GM21723 (cell line): ENCODE results near the gene TGFA.

Source experiments
- ATAC-seq: cut with Tn5 transposase; IDR thresholded peaks from one replicate; pipeline ENCODE4 v1.9.1; 2021; ENCODE audit warnings: mild to moderate bottlenecking, moderate library complexity; ENCODE audit not compliant: unreplicated experiment

TGFA gene

DNA sequence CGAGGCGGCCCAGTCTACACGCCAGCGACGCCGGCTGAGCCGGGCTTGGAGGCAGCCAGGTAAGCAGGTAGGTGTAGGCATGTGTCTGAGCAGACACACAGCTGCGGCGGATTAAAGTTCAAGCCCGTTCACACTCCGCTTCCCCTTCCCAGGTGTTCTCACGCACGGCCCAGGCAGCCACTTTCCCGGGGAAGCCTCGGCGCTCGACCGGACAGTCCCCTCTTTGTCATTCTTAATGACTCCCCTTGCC, 367 bp downstream of the TGFA start:
- ATAC-seq: peak; percentile 20

DNA sequence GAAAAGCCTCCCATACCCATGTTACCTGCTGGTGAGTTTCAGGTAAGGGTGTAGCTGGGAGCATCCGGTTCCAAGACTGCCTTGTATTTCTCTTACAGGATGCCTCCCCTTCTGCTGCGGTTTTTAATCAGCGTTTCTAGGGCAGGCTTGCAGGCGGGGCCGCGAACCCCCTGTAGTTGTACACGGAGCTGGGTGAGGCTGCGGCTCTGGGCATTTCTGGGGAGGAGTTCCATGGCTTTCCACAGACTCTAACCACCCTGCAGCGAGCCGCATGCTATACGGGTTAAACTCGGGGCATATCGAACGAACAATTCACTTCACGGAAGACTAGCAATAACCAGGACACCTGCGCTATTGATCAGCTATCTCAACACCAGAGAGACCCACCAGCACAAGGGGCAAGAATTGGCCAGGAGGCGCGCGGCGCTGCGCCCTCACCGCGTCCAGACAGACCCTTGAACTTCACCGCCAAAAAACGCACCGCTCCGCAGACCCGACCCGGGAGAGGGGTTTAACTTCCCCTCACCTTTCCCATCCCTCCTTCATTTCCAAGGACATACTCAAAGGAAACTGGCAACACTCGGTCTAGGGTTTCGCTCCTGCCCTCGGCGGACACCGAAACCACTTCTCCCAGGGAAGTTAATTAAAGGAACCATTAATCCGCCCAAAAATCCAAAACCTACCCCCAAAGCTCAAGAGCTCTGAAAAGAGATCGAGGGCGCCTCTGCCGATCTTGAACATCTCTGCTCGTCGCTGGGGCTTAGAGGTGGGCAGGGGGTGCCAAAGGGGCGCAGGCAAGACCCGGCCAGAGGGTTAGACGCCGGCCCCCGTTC, 909 bp downstream of the TGFA start:
- ATAC-seq: no peak

DNA sequence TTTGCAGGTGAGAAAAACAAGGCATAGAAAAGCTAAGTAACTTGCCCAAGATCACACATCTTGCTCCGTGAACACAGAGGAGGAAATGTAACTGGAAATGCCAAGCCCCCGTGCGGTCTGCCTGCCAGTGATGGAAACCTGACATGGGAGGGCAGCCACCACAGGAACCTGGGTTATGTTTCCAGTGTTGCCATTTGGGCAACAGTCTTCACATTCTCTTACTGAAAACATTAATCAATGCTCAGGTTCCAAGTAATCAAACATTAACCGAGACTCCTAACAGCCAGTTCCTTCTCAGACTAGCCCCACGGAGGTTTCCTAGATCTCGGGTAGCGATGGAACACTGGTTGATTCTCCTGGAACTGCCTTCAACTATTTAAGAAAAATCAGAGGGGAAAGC, 2.5 kb downstream of the TGFA start:
- ATAC-seq: no peak

DNA sequence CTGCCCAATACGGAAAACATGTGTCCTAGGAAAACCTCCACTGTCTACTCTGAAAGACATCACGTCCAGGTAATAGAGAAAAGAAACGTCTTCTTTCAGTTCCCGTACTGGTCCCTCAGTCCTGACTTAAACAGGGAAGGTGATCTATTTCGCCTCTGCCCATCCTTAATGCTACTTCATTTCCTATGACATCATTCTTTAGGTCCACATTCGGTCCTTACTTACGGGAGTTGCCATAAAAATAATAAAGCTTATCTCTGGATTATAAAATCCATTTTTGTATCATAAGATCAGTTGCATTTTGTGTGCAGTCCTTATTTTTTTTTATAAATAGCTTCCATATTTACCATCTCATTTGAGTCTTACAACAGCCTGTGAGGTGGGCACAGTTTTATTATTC, 3.7 kb downstream of the TGFA start:
- ATAC-seq: no peak

DNA sequence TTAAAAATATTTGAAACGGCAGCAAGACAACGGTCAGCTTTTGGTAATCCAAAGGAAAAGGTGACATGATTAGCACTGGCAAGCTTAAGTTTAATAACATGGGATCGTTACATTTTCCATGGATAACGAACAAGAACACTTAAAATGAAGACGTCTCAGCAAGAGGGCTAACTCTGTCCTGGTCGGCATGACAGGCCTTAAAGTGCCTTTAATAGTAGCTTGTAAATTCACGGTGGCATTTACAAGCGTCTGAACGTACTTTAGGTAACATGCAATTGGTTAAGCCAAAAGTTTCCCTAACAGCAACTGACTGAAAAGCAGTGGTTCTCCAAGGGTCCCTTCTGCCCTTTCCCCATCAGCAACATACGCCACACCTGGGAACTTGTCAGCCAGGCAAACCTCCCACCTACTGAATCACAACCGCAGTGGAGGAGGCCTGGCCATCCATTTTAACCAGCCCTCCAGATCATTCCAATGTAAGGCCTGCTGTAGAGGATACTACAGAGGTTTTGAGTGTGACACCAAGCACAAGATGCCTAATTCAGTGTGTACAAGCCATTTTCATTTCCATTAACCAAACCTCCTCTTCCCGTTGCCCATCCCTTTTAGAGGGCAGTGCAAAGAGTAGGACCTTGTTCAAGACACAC, 4.4 kb downstream of the TGFA start:
- no peak for ATAC-seq

DNA sequence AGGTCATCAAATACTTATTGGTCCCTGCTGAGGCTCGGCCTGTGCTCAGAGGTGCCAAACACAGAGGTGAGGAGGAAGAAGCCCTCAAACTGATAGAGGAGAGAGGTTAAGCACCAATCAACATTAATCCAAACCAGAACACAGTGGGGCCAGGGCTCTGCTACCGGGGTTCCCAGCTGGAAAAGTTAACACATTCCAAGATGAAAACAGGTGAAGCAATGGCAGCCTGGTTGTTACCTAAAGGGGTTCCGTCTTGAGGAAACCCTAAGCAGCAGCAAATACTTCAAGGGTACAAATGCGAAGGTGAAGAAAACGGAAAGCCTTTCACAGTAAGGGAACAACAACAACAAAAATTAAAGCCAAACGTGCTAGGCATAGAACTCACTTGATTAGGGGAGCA, 5.4 kb downstream of the TGFA start:
- no peak for ATAC-seq

DNA sequence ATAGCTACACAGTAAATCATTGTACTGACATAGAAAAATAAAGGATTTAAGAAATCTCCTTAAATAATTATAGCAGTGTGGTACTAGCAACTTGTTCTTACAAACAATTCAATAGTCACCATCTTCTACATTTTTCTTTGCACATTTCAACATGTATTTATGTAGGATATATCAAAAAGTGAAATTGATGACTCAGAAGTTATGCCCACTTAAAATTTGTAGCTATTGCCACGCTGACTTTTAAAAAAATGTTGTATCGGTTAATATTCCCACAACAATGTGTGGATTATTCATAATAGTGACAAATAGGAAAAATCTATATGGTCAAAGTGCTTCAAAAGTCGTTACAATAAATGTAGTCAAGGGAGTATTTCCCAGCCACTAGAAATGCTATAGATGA, 6.7 kb downstream of the TGFA start:
- ATAC-seq: no peak

DNA sequence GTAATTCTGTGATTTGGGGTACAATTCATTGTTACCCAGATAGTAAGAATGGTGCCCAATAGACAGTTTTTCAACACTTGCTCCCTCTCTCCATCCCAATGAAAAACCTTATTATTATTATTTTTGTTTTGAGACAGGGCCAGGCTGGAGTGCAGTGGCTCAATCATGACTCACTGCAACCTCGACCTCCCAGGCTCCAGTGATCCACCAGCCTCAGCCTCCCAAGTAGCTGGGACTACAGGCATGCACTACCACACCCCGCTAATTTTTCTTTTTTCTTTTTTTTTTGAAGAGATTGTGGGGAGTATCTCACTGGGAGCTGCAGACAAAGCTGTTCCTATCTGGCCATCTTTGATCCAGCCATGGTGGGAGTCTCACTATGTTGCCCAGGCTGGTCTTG, 7.2 kb downstream of the TGFA start:
- ATAC-seq: no peak

DNA sequence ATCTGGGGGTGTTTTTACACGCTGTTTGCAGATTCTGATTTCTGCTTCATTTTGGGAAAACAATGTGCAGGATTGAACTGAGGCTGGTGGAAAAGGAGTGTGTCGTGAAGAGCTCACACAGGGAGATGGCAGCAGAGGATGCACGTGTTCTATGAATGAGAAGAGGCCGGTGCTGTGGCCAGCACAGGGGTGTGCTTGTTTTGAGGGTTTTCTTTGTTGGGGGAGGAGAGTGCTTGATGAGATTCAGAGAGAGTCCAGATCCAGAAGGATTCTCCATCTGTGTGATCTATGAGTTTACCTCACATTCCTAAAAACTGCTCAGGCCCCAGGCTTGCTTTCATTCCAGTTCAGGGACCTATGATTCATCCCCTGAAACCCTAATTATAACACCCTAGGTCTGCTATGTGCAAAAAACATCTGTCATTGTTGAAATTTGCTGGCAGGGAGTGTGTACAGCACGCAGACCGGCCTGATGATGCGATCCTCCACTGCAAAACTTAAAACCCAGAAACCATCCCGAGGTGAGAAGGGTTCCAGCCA, 12.1 kb downstream of the TGFA start:
- no peak for ATAC-seq

DNA sequence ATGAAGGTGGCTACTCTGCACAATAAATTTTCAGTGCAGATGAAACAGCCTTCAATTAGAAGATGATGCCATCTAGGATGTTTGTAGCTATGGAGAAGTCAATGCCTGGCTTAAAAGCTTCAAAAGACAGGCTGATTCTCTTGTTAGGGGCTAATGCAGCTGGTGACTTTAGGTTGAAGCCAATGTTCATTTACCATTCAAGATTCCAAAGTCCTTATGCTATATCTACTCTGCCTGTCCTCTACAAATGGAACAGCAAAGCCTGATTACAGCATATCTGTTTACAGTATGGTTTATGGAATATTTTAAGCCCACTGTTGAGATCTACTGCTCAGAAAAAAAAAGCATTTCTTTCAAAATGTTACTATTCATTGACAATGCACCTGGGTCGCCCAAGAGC, 15.8 kb downstream of the TGFA start:
- no peak for ATAC-seq

DNA sequence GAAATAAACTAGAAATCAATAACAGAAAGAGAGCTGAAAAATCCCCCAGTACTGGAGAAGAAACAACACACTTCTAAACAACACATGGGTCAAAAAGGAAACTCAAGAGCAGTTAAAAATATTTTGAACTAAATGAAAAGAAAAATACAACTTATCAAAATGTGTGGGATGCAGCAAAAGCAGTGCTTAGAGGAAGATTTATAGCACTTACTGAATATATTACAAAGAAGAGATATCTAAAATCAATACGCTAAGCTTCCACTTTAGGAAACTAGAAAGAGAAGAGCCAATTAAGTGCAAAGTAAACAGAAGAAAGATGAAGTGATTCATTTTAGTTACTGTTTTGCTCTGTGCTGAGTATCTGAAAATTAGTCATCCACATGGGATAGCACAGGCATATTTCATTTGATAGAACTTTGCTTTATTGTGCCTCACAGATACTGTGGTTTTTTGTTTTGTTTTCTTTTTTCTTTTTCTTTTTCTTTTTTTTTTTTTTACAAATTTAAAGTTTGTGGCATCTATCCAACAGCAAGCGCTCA, 17.0 kb downstream of the TGFA start:
- ATAC-seq: no peak

DNA sequence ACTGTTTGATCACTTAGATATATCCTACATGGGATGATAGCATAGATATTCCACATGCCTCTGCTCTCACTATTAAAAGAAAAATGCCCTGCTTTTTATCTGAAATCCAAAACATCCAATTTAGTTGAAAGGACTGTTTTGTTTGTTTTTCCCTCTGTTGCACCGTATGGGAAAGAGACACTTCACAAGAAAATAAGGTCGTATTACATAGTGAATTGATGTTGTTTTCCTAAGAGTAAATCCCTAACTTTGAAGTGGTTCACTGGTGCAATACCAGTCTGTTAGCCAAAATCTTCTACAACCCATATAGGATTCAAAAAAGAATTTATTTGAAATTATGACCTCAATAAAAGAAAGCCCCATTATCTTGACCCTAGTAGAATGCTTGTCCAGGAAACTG, 18.1 kb downstream of the TGFA start:
- no peak for ATAC-seq

DNA sequence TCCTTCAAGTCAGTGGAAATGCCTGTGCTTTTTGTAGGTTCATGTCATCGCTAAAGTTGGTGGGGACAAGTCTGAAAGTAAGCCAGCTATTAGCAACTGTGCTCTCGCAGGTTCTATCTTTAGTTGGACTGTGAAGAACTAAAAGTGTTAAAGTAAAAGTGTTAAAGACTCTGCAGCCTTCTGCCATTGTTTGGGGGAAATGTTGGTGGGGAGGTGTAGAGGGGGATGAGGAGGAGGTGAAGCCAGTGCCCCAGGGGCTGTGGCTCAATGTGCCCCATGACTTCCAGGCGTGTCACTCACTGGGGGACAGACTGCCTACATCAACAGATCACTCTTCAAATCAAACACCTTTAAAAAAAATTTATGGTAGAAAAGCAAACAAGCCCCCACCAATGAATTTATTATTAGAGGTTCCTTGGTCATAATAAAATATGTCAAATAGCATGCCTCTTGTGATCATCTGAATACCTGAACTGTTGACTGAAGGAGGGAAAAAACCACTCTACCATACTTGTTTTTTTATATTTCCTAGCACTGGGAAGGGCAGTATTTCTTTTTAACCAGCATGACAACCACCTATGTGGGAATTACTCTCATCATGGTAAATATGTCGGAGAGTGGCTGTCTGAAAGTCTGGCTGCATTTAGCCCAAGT, 19.3 kb downstream of the TGFA start:
- ATAC-seq: no peak

DNA sequence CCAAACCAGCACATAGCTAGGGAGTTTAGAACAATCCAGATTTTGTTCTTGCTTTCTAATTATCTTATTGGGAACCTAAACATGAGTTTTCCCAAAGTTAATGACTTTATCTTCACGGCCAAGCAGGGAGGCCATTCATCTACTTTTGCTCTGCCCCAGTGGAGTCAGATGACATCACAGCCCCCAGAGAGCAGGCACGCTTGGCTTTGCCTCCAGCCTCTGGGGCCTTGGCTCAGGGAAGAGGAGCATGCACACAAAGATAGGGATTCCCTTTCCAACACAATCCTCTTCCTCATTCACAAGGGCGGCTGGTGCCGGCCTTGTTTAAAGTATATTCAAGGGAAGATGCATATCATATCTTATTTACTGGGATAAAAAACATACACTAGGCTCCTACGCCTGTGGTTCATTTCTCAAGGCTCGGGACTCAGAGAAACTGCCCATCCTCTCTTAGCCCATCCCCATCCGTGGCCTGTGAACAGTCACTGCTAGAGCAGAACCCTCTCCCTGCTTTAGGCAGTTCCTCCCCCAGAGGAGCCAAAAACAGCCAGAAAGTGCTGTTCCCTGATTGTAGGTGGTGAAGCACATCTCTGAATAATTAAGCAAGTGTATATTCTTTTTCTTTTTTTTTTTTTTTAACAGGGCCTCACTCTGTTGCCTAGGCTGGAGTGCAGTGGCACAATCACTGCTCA, 21.2 kb downstream of the TGFA start:
- ATAC-seq: no peak

DNA sequence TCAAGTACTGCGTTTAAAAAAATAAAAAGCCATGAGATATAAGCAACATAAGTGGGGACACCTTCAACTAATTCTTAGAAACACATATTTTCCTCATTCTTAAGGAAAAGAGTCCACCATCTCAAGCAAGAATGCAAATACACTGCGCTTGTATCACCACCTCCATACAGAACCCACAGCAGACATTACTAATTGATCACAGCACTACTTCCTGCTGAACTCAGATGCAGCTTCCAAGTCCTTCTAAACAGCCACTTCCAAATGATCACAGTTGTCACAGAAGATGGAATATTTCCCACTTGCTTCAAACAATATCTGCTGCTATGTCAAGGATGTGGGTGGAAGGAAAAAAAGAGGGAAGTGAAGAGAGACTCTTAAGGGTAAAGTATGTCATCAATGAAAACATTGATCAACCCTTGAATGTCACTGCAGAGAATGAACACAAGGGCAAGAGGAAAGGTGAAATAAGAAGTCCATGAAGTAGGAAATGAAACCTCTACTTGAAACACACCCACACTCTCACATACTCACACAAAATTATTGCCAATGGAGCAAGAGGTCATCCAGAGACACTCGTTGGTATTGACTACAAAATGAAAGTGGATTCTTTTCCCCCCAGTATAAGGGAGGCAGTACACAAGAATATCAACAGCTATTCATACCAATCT, 22.1 kb downstream of the TGFA start:
- ATAC-seq: no peak

DNA sequence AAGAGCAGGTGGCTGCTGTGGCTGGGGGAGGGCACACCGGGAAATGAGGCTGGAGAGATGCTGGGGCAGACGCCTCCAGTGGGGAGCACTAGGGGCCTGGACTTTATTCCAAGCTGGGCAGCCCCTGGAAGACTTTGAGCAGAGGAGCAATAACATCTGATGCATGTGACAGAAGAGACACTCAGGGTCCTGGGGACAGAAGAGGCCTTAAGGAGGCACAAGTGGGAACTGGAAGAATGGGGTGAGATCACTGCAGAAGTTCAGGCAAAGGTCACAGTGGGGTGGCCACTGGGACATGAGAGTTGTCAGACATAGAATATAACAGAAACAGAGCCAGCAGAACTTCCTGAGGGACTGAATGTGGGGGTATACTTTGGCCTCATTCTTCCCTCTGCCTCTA, 24.0 kb downstream of the TGFA start:
- no peak for ATAC-seq

DNA sequence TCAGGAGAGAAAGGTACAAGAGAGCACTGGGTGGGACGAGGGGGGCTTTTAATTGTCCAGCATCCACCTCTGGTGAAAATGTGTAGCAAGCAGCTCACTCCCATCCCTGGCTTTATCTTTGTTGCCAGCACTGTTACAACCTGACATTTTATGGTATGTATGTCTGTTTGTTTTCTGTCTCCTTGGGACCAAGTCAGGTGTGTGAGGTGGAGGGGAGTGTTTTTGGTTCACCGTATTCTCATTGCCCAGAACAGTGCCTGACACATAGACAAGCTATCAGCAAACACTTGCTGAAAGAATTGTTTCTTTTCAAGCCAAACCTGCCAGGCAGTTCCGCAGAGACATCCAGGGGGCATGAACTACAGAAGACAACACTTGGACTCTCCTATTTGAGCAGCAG, 24.7 kb downstream of the TGFA start:
- no peak for ATAC-seq

DNA sequence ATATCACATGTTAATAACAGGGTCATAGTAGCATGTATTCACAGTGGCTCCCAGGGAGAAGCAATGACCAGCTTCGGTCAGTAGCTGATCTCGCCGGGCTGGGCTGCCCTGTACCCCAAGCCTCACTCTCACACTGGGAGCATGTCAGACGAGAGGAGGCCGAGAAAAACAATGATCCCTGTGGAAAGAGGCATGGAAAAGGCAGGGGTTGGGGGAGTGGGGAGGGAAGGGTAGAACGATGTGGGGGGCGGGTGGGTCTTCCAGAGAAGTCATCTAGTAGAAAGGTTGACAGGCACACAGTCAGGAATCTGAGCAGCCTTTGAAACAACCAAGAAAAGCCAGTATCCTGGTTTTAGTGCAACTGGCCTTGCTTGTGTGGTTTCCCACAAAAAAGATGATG, 25.4 kb downstream of the TGFA start:
- ATAC-seq: no peak

DNA sequence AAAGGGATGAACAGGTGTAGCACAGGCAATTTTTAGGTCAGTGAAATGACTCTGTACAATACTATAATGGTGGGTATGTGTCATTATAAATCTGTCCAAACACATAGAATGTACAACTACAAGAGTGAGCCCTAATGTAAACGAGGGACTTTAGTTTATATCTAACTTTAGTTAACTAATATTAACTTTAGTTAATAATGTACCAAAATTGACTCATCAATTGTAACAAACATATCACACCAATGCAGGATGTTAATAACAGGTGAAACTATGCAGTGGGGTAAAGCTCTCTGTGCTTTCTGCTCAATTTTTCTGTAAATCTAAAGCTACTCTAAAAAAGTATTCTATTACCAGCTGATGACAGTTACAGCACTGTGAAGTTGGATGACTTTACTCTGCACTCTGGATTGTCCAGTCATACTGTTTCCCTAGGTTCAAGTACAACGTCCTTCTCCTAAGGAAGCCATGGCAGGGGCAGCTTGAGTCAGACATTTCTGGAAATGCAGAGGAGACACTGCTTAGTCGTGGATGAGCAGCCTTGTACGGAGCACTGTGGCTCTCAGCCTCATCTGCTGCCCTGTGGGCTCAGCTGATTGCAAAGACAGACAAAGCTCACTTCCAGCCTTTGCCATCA, 26.1 kb downstream of the TGFA start:
- no peak for ATAC-seq

DNA sequence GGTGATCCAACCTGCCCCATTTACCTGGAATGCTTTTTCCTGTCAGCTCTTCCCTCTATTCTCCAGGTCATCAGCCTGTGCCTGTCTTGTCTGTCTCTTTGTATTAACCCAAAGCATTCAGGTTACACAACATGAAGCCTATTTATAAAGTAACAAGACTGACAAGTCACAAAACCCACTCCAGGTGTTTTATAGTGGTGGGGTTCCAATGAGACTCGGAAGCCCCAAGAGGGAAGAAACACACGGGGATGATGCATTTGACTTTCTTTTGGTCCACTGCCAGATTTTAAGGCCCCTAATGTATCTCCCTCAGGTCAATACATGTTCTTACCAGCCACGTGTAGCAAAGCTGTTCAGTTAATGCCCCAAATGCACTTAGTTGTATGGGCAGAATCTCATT, 27.5 kb downstream of the TGFA start:
- no peak for ATAC-seq
